Fibroblast of skin of back (primary cell): ENCODE measurements around the gene LPAR5.

Source experiments
- DNase-seq: peaks from one replicate; pipeline ENCODE4 v3.0.0-alpha.2; 2013

The LPAR5 gene

GRCh38 chr12:6638305-6638704 is 2.5 kb upstream of the LPAR5 start:
- DNase-seq, result no peak

DNA sequence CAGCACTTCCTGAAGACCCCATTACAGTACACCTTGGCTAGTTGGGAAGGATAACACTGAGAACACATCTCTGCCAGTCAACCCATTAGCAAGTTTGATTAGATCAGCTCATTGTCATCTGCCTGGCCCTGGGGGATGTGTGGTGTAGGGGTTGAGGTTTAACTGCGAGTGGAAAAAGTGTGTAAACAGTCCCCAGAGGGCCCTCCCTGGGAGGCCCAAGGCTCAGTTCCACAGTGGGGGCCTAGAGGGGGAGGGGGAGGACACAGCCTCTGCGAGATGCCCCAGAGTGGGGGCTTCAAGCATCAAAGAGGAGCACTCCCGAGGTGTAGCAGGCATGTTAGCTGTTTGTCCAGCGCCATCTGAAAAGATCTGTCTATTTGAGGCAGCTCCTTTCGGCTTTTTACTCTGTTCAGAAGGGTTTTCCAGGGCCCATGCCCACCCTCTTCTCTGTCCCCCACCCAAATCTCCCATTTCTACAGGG is 344 bp downstream of the LPAR5 start:
- peak; percentile 50 for DNase-seq

- peak; percentile 40 for DNase-seq
These were observed 3.5 kb downstream of the LPAR5 start for GRCh38 chr12:6632026-6632983.

- no peak for DNase-seq
These were observed 4.2 kb downstream of the LPAR5 start for GRCh38 chr12:6631549-6631961.

GRCh38 chr12:6630736-6631135 is 5.0 kb downstream of the LPAR5 start:
- DNase-seq, result no peak

DNA sequence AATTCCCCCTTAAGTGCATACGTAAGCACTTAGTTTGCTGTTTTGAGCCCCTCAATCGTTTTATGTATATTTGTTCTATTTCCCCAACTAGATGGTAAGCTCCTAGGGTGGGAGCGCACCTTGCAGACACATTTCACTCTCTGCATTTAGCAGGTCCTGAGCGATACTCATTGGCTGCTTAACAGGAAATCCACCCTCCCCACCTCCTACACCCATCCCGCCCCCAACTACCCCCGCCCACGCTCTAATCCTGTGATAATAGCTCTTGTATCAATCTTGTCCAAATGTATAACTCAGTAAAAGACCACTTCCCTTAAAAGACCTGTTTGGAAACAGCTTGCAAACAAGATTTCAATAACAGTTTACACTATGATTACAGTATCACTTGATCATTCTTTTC is 8.1 kb downstream of the LPAR5 start:
- DNase-seq, result no peak

GRCh38 chr12:6626654-6627283 is 9.0 kb downstream of the LPAR5 start:
- DNase-seq, result no peak

DNA sequence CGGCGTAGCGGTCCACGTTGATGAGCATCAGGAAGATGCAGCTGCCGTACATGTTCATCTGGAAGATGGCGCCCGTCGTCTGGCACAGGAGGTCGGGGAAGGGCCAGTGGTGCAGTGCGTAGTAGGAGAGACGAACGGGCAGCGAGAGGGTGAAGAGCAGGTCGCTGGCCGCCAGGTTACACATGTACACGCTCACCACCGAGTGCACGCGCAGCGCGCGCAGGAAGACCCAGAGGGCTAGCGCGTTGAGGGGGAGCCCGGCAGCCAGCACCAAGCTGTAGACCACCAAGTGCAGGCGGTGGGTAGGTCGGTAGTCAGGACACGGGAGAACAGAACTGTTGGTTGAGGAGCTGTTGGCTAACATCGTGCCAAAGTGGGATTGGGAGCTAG is 14.9 kb downstream of the LPAR5 start:
- no peak for DNase-seq

- DNase-seq, result peak; percentile 69
These were observed 15.4 kb downstream of the LPAR5 start for GRCh38 chr12:6620137-6620884.

DNA sequence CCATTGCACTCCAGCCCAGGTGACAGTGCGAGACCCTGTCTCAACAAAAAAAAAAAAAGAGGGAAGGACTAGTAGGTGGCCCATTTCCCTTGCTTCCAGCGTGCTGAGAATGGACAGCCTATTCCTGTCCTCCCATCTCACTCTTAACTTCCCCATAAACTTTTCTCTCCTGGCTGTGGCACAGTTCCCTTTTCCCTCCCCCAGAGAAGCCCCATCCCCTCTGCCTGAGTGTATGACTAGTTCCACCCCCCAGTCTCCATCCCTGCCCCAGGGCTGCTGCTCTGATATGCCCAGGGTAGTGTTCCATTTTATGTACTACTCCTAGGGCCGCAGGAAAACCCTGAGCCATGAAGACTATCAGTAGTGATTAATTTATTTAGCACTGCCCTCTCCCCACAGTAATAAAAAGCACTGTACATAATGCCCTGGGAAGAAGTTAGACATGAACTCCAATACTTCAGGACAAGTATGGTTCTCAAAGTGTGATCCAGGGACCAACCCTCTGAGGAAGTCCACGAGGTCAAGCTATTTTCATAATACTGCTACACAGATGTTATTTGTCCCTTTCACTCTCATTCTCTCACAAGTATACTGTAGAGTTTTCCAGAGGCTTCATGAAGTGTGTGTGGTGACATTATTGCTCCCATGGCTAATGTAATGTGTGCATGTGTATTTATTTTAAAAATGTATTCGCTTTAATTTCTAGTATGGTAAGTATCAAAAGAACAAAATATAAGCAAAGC is 17.1 kb downstream of the LPAR5 start:
- no peak for DNase-seq

DNA sequence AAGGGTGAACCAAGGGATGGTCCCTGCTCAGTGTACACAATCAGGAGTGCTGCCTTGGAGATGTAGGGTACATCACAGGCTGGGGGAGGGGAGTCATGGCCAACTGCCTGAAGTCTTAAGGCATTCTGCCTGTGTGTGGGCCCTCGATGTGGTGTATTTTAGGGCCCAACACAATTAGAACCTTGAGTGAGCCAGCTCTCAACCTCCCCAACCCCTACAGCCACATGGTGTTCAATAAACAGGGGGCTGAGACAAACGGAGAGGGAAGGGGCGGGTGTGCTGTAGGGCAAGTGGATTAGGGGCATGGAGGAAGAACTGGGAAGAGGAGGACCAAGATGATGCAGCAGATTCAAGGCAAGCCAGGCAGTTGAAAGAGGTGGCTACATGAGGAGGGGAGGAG is 20.0 kb downstream of the LPAR5 start:
- no peak for DNase-seq

- peak; percentile 20 for DNase-seq
These were observed 21.1 kb downstream of the LPAR5 start for GRCh38 chr12:6614513-6615172.

GRCh38 chr12:6613776-6614512 is 21.8 kb downstream of the LPAR5 start:
- DNase-seq, result peak; percentile 95

GRCh38 chr12:6613015-6613775 is 22.6 kb downstream of the LPAR5 start:
- DNase-seq, result peak; percentile 76

- no peak for DNase-seq
These were observed 23.1 kb downstream of the LPAR5 start for GRCh38 chr12:6612652-6613014.

GRCh38 chr12:6612247-6612646 is 23.5 kb downstream of the LPAR5 start:
- DNase-seq, result no peak

- DNase-seq, result peak; percentile 7
These were observed 27.0 kb downstream of the LPAR5 start for GRCh38 chr12:6608592-6609281.

DNA sequence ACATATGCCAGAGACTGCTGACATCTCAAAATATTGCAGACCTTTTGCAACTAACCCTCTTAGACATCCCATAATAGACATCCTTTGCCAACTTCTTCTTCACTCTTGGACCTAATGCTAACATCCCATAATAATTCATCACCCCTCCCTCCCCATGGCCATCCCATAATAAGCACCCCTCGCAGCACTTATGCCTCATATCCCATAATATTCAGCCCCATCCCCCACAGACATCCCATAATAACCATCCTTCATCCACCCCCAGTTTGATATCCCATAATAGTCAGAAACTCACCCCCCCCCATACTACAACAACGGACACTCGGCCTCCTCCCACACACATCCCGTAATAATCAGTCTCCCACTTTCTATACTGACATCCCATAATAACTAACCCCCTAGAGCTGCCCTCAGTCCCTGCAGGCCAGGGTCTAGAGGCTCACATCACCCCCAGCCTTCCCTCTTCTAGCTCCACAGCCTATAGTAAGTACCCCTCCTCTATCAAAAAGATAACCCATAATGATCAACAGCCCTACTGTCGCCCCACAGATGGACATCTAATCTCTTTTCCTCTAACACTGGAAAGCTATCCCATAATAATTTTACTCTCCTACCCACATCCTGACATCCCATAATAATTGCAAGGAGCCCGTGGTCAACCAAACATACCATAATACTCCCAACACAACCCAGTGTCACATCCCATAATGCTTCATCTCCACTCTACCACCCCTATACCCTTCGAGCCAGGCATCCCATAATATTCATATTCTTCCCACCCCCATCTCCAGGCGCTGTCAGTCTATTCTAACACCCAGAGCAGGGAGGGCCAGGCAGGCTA is 27.8 kb downstream of the LPAR5 start:
- DNase-seq, result peak; percentile 58
